OCI-LY7 (cell line): ENCODE measurements around the gene DNAH8. TPM values are rescaled to one million over a fixed set of nuclear protein-coding genes. Genes with fewer than 3 reads are reported as not detected.

ENCODE experiments used
- BruUV-seq: library from RNA; stranded (reverse); fragments of 400-500 nt; replicated peaks from 2 replicates; lab custom pipeline; 2021; lab: Mats Ljungman, UMichigan
- CTCF ChIA-PET: fragments of 300-600 bp; sonication (Branson Sonifier 250); formaldehyde crosslinking; loops from one replicate; lab custom pipeline; 2022; ENCODE audit warnings: antibody characterized with exemption; ENCODE audit not compliant: unreplicated experiment; lab: Charles Lee
- POLR2A ChIA-PET: fragments of 300-600 bp; sonication (Branson Sonifier 250); formaldehyde crosslinking; loops from one replicate; lab custom pipeline; 2022; ENCODE audit warnings: antibody characterized with exemption; lab: Charles Lee
- DNase-seq: peaks from one replicate; pipeline ENCODE4 v3.0.0-alpha.2; 2015; ENCODE audit warnings: low spot score
- H2AFZ ChIP-seq: fragments of 200-600 bp; sonication (generic), shearing (Covaris generic); 2 replicates; pipeline ENCODE4 v1.6.1; 2014; ENCODE audit warnings: mild to moderate bottlenecking, antibody characterized with exemption, low read length, moderate library complexity
- H3K27ac ChIP-seq: fragments of 200-600 bp; sonication (generic); 2 replicates; pipeline ENCODE4 v1.5.1; 2014; ENCODE audit warnings: mixed run types, low read depth, mild to moderate bottlenecking, moderate library complexity, low read length, inconsistent platforms; ENCODE audit not compliant: poor library complexity, severe bottlenecking
- H3K36me3 ChIP-seq: fragments of 200-600 bp; sonication (generic); 2 replicates; pipeline ENCODE4 v1.6.1; 2014; ENCODE audit warnings: mild to moderate bottlenecking, antibody characterized with exemption, low read length, moderate library complexity, mixed read lengths; ENCODE audit not compliant: insufficient read depth
- H3K4me1 ChIP-seq: fragments of 200-600 bp; sonication (generic); 2 replicates; pipeline ENCODE4 v1.5.1; 2014; ENCODE audit warnings: mild to moderate bottlenecking, low read length; ENCODE audit not compliant: insufficient read depth, poor library complexity, severe bottlenecking
- H3K4me2 ChIP-seq: fragments of 200-600 bp; sonication (generic); 2 replicates; pipeline ENCODE4 v1.6.1; 2014; ENCODE audit warnings: mild to moderate bottlenecking, low read length
- H3K4me3 ChIP-seq: fragments of 200-600 bp; sonication (generic); 2 replicates; pipeline ENCODE4 v1.5.1; 2014; ENCODE audit warnings: mild to moderate bottlenecking, low read depth, low read length; ENCODE audit not compliant: poor library complexity, severe bottlenecking
- H3K79me2 ChIP-seq: fragments of 200-600 bp; sonication (generic); 2 replicates; pipeline ENCODE4 v1.6.1; 2016; ENCODE audit warnings: low read depth, mild to moderate bottlenecking, low read length, moderate library complexity, mixed read lengths; ENCODE audit not compliant: insufficient read depth
- H3K9me2 ChIP-seq: fragments of 200-600 bp; sonication (generic); 2 replicates; pipeline ENCODE4 v1.6.1; 2016; ENCODE audit warnings: mild to moderate bottlenecking, low read length, mixed read lengths; ENCODE audit not compliant: insufficient read depth
- H3K9me3 ChIP-seq: fragments of 200-600 bp; sonication (generic); 2 replicates; pipeline ENCODE4 v1.6.1; 2014; ENCODE audit warnings: mild to moderate bottlenecking, mixed run types, low read length, mixed read lengths
- H4K20me1 ChIP-seq: fragments of 200-600 bp; sonication (generic); 2 replicates; pipeline ENCODE4 v1.6.1; 2014; ENCODE audit warnings: mild to moderate bottlenecking, antibody characterized with exemption, low read length, moderate library complexity, mixed read lengths; ENCODE audit not compliant: insufficient read depth
- CTCF ChIP-seq: fragments of 200-600 bp; sonication (generic); conservative IDR thresholded peaks from 2 replicates; pipeline ENCODE4 v1.5.1; 2014; ENCODE audit warnings: mild to moderate bottlenecking, antibody characterized with exemption, low read length, moderate library complexity, mixed read lengths
- EZH2phosphoT487 ChIP-seq: fragments of 200-600 bp; sonication (generic); IDR thresholded peaks from 2 replicates; pipeline ENCODE4 v1.6.1; 2018; ENCODE audit warnings: low read depth, borderline replicate concordance, mild to moderate bottlenecking, mixed run types, antibody characterized with exemption, low read length, moderate library complexity, mixed read lengths
- intact Hi-C: fragments of 100-400 bp; cut with micrococcal nuclease; formaldehyde crosslinking; loops from one replicate; pipeline ENCODE4 v1.10.0; 2022; ENCODE audit not compliant: unreplicated experiment
- total RNA-seq, 2 experiments: library from RNA; depleted of rRNA in 1 of 2; stranded (reverse); fragments of >200 nt in 1 of 2; shearing (Covaris generic) in 1 of 2; gene quantifications; 2 replicates each; pipeline ENCODE4 v1.2.3, GENCODE V29; 2014 to 2022

DNAH8 gene
- total RNA-seq, 2 experiments from 2014 or later: not detected

GRCh38 chr6:38797391-38797790 lies 82.3 kb downstream of the DNAH8 start:
- no peaks in the 10 kb centered on the region for H3K4me1 ChIP-seq
- no peak overlapping the region for H3K4me3 ChIP-seq
- intact Hi-C loops: no loop called here
- H3K79me2 ChIP-seq: no peaks in the 10 kb centered on the region
- ChIA-PET POLR2A (interaction anchor here (0.7 kb wide), 1 partner anchor 14 kb away, joined by 3 read pairs; no protein-coding TSS in a partner anchor), CTCF (no interaction called here)
- no peaks in the 10 kb centered on the region for H3K9me3 ChIP-seq
- no peaks in the 10 kb centered on the region for H4K20me1 ChIP-seq
- H3K4me2 ChIP-seq: no peak overlapping the region
- TF ChIP-seq CTCF (no peak), EZH2phosphoT487 (no peak)
- no peak overlapping the region for H3K27ac ChIP-seq
- no TSS peak for BruUV-seq
- H3K36me3 ChIP-seq: no peaks in the 10 kb centered on the region
- no peak for DNase-seq
- H2AFZ ChIP-seq: no peak overlapping the region
- no peaks in the 10 kb centered on the region for H3K9me2 ChIP-seq

DNA sequence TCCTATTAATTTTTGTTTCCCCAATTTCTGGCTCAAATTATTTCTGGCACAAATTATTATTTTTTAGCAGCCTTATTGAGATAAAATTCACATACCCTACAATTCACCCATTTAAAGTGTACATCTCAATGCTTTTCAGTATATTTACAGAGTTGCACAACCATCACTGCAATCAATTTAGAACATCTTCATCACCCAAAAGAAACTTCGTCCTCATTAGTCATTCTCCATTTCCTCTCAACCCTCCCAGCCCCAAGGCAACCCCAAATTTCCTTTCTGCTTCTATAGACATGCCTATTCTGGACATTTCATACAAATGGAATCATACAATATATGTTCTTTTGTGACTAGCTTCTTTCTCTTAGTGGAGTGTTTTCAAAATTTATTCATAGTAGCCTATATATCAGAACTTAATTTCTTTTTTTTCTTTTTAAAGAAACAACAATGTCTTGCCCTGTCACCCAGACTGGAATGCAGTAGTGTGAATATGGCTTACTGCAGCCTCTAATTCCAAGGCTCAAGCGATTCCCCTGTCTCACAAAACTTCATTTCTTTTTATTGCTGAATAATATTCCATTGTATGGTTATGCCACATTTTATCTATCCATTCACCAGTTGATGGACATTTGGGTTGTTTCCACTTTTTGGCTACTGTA lies 84.5 kb downstream of the DNAH8 start:
- Histone ChIP-seq H3K4me3 (no peak overlapping the region), H3K27ac (no peak overlapping the region), H3K79me2 (no peaks in the 10 kb centered on the region), H2AFZ (no peak overlapping the region), H4K20me1 (no peaks in the 10 kb centered on the region), H3K9me3 (no peaks in the 10 kb centered on the region), H3K36me3 (no peaks in the 10 kb centered on the region), H3K4me1 (no peaks in the 10 kb centered on the region), H3K9me2 (no peaks in the 10 kb centered on the region), H3K4me2 (no peak overlapping the region)
- TF ChIP-seq EZH2phosphoT487: no peak
- TF ChIP-seq CTCF: no peak
- no peak for DNase-seq
- intact Hi-C loops: no loop called here
- ChIA-PET CTCF (no interaction called here), POLR2A (no interaction called here)
- BruUV-seq: no TSS peak

DNA sequence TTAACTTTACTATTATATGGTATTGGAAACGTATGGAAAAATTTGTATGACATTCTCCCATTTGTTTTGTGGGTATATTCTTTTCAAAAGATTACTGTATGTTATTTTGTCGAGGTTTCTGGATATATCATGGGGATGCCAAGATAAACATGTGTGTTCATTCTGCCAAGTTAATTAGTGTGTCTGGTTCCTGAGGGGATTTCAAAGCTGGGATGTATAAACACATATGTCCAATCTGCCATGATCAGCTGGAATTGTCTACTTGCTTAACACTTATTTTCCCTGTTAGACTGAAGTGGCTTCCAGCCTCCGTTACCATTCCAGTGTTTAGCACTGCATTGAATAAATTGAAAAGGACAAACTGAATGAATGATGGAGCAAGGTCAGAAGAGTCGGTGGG lies 86.2 kb downstream of the DNAH8 start:
- no peak overlapping the region for H2AFZ ChIP-seq
- no peaks in the 10 kb centered on the region for H3K9me2 ChIP-seq
- H3K27ac ChIP-seq: no peak overlapping the region
- H3K79me2 ChIP-seq: no peaks in the 10 kb centered on the region
- CTCF ChIA-PET: no interaction called here
- no peaks in the 10 kb centered on the region for H4K20me1 ChIP-seq
- TF ChIP-seq CTCF (no peak), EZH2phosphoT487 (no peak)
- no peaks in the 10 kb centered on the region for H3K9me3 ChIP-seq
- no peak for DNase-seq
- no peaks in the 10 kb centered on the region for H3K4me1 ChIP-seq
- intact Hi-C loops: no loop called here
- H3K4me2 ChIP-seq: no peak overlapping the region
- BruUV-seq: no TSS peak
- no peak overlapping the region for H3K4me3 ChIP-seq
- H3K36me3 ChIP-seq: no peaks in the 10 kb centered on the region
- POLR2A ChIA-PET: no interaction called here
